GM12878 (cell line): ENCODE data around the gene BACE2. TPM values are rescaled to one million over a fixed set of nuclear protein-coding genes. Genes with fewer than 3 reads are reported as not detected.

Experiments used
- ATAC-seq: fragments of 200-7000 bp; cut with Tn5 transposase; 3 replicates; pipeline ENCODE4 v1.9.1; 2020; ENCODE audit warnings: mild to moderate bottlenecking, moderate library complexity
- BruUV-seq: library from RNA; stranded (reverse); fragments of 400-500 nt; replicated peaks from 2 replicates; lab custom pipeline; 2021; lab: Mats Ljungman, UMichigan
- CTCF ChIA-PET: fragments of 300-600 bp; sonication (Branson Sonifier 250); formaldehyde crosslinking; extraction: SDS; loops from one replicate; lab custom pipeline; 2021; ENCODE audit warnings: inconsistent platforms; lab: Yijun Ruan, JAX
- POLR2A ChIA-PET: fragments of 350-600 bp; formaldehyde crosslinking; extraction: SDS; loops from one replicate; lab custom pipeline; 2021; ENCODE audit warnings: inconsistent platforms; lab: Charles Lee
- RAD21 ChIA-PET: fragments of 300-600 bp; sonication (Branson Sonifier 250); formaldehyde crosslinking; loops from one replicate; lab custom pipeline; 2023; ENCODE audit warnings: antibody characterized with exemption; ENCODE audit not compliant: unreplicated experiment; lab: Charles Lee
- SMC1A ChIA-PET: fragments of 300-600 bp; sonication (Branson Sonifier 250); formaldehyde crosslinking; loops from one replicate; lab custom pipeline; 2023; ENCODE audit not compliant: unreplicated experiment, uncharacterized antibody; lab: Charles Lee
- DNase-seq: peaks from one replicate; pipeline ENCODE4 v3.0.0-alpha.2; 2011; ENCODE audit warnings: low read depth, low spot score
- FAIRE-seq: peaks from 3 replicates; lab custom pipeline; 2011; peaks lifted over from hg19 to GRCh38; lab: Jason Lieb, UNC
- H2AFZ ChIP-seq: 2 replicates; pipeline ENCODE4 v1.6.0; 2011; ENCODE audit warnings: low read depth, low read length, control low read depth; ENCODE audit not compliant: control insufficient read depth
- H3K27ac ChIP-seq: 2 replicates; pipeline ENCODE4 v1.5.1; 2011; ENCODE audit warnings: control low read depth; ENCODE audit not compliant: control insufficient read depth, insufficient read depth
- H3K27me3 ChIP-seq, 2 experiments: replicated peaks in 1 of 2; 2 replicates each; pipeline versions ENCODE4 v1.6.0 to v1.6.1; 2011; ENCODE audit warnings: low read length in 1 of 2; ENCODE audit not compliant: control insufficient read depth in 2 of 2, insufficient read depth in 2 of 2
- H3K36me3 ChIP-seq, 2 experiments: 2 replicates each; pipeline ENCODE4 v1.5.1; 2011; ENCODE audit warnings: low read length in 1 of 2; ENCODE audit not compliant: control insufficient read depth in 2 of 2, insufficient read depth in 2 of 2
- H3K4me1 ChIP-seq: 2 replicates; pipeline ENCODE4 v1.6.1; 2011; ENCODE audit warnings: mild to moderate bottlenecking, low read length, moderate library complexity, mixed read lengths; ENCODE audit not compliant: control insufficient read depth, insufficient read depth
- H3K4me2 ChIP-seq: 2 replicates; pipeline ENCODE4 v1.6.0; 2011; ENCODE audit warnings: control low read depth; ENCODE audit not compliant: control insufficient read depth, insufficient read depth
- H3K4me3 ChIP-seq: fragments of 200-600 bp; sonication (generic); 2 replicates; pipeline ENCODE4 v1.5.1; 2016
- H3K79me2 ChIP-seq: 2 replicates; pipeline ENCODE4 v1.6.0; 2011; ENCODE audit warnings: low read length; ENCODE audit not compliant: control insufficient read depth, insufficient read depth
- H3K9ac ChIP-seq: 2 replicates; pipeline ENCODE4 v1.8.0; 2011; ENCODE audit warnings: low read length, control low read depth, mixed read lengths; ENCODE audit not compliant: control insufficient read depth, insufficient read depth
- H3K9me3 ChIP-seq: replicated peaks from 3 replicates; pipeline ENCODE4 v1.5.1; 2011; ENCODE audit warnings: mild to moderate bottlenecking, low read length; ENCODE audit not compliant: control insufficient read depth, insufficient read depth
- H4K20me1 ChIP-seq: 2 replicates; pipeline ENCODE4 v1.6.0; 2011; ENCODE audit not compliant: control insufficient read depth, insufficient read depth
- BCLAF1 ChIP-seq: fragments of 450-650 bp; IDR thresholded peaks from 2 replicates; pipeline ENCODE4 v1.6.1; 2017; ENCODE audit warnings: antibody characterized with exemption, mild to moderate bottlenecking, moderate library complexity
- CHD1 ChIP-seq: IDR thresholded peaks from 2 replicates; pipeline ENCODE4 v1.6.1; 2012; ENCODE audit warnings: low read depth, low read length, improper control_type of control experiment
- WGBS: methylation state at CpG from one replicate; pipeline ENCODE4 v1.1.6; 2016; ENCODE audit warnings: low lambda C conversion rate; ENCODE audit not compliant: insufficient replicate concordance, insufficient coverage; ENCODE audit errors: missing lambda C conversion rate; 5-methylcytosine and 5-hydroxymethylcytosine counted together
- in situ Hi-C: fragments of 300-500 bp; cut with MboI; formaldehyde crosslinking; loops from 9 replicates; pipeline ENCODE4 v1.14.3; 2018; ENCODE audit warnings: mixed read lengths
- intact Hi-C: fragments of 100-400 bp; cut with micrococcal nuclease; formaldehyde crosslinking; loops from one replicate; pipeline ENCODE4 v1.14.2; 2022; ENCODE audit not compliant: unreplicated experiment
- polyA plus RNA-seq, 11 experiments: library from polyadenylated mRNA; depleted of rRNA in 4 of 11; unstranded in 6 of 11; stranded (reverse) in 5 of 11; fragments of >200 nt; fragmentation: Nextera tagmentation in 4 of 11; fragmentation: Illumina TruSeq in 1 of 11; extraction: Ambion mirVana in 4 of 11; extraction: Trizol in 1 of 11; gene quantifications; 1 replicate in 1 of 11; 2 replicates in 10 of 11; pipeline versions ENCODE4 v1.2.1 to v1.2.3, GENCODE V29; 2011 to 2016; ENCODE audit warnings: inconsistent platforms in 2 of 11, missing spikeins in 2 of 11, low read depth in 1 of 11
- total RNA-seq, 4 experiments: library from RNA; depleted of rRNA in 3 of 4; stranded (reverse); fragments of >200 nt in 3 of 4; fragmentation: Illumina TruSeq in 1 of 4; extraction: Trizol in 1 of 4; gene quantifications; 2 replicates each; pipeline versions ENCODE4 v1.2.1 to v1.2.3, GENCODE V29; 2013 to 2021

Gene BACE2
- total and polyA plus RNA-seq, 10 of the 15 experiments (the other 5 are each of a cell fraction or from before 2014, with no cell fraction given), result 0.04 to 0.69 (median 0.18) TPM; not detected in 5

DNA sequence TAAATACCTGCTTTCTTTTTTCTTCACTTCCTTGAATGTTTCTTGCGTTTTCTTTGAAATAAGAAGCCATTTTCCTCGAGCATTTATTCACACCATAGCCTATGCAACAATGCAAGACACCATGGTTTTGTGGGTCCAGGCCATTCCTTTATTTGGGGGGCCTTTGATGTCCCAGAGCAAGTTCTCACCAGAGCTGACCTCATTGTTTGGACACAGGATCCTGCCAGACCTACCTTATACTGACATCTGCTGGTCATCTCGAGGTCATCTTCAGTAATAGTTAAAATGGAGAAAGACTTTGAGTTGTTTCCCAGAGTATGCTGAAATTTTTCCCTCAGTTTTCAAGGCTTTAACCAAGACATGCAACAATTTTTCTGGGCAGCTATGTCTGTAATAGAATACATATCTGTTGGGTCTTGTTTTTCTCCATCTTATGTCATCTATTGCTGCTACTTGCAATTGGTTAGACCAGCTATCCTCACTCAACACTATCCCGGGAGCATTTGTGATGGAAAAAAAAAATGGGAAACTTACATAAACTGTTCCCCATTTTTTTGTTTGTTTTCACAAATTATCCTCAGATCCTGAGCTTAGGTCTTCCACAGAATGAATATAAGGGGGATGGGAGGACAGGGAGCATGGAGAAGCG, 34.0 kb upstream of the BACE2 start (continued):
- TF ChIP-seq BCLAF1, result no peak

- RAD21 ChIA-PET, result interaction anchor here (1.3 kb wide), 1 partner anchor 9 kb away, joined by 6 read pairs; no protein-coding TSS in a partner anchor
- no peaks in the 10 kb centered on the region for H3K27me3 ChIP-seq
- FAIRE-seq, result no peak
- no TSS peak for BruUV-seq
- CTCF ChIA-PET, result interaction anchor here (0.6 to 0.9 kb wide), 2 partner anchors 32 to 988 kb away, joined by 3 read pairs; no protein-coding TSS in a partner anchor
- H3K27ac ChIP-seq, result no peak overlapping the region
- no peak overlapping the region for H3K4me2 ChIP-seq
- no peak for ATAC-seq
- intact Hi-C loops (no loop called here), in situ Hi-C loops (loop anchor here (10.0 kb wide), 1 partner anchor 1611 kb away; no protein-coding TSS in a partner anchor)
- DNase-seq, result no peak
- no peaks in the 10 kb centered on the region for H3K36me3 ChIP-seq
- no peaks in the 10 kb centered on the region for H4K20me1 ChIP-seq
- H3K4me3 ChIP-seq, result no peak overlapping the region
- no peaks in the 10 kb centered on the region for H3K4me1 ChIP-seq
- WGBS, result 14% methylated on average over 7 of the region's 7 CpGs
- SMC1A ChIA-PET, result no interaction called here
- no peak overlapping the region for H2AFZ ChIP-seq
- TF ChIP-seq CHD1, result no peak
- H3K9ac ChIP-seq, result no peak overlapping the region
- H3K9me3 ChIP-seq, result no peaks in the 10 kb centered on the region
- POLR2A ChIA-PET, result no interaction called here
- no peaks in the 10 kb centered on the region for H3K79me2 ChIP-seq
These were observed 32.2 kb upstream of the BACE2 start for GRCh38 chr21:41135746-41136145.
